Measurements from ENCODE around the gene CCDC61. TPM values are rescaled to one million over a fixed set of nuclear protein-coding genes. Genes with fewer than 3 reads are reported as not detected.

The CCDC61 gene
- total RNA-seq, 1 experiment from 2014 or later, result 8.7 TPM

GRCh38 chr19:46036744-46037128, 41.5 kb downstream of the CCDC61 start:
- DNase-seq (ENCODE audit: low read depth), result no peak

- no peak for DNase-seq (ENCODE audit: low read depth)
These were observed 44.9 kb downstream of the CCDC61 start for GRCh38 chr19:46040125-46040524.

GRCh38 chr19:46040952-46041500, 45.8 kb downstream of the CCDC61 start, which contains the start of gene IGFL4:
IGFL4 (minus strand) TSS chr19:46041002; CDS start chr19:46040962, 40 bp downstream.
- no peak for DNase-seq (ENCODE audit: low read depth)

GRCh38 chr19:46042252-46042883, 47.1 kb downstream of the CCDC61 start:
- no peak for DNase-seq (ENCODE audit: low read depth)

GRCh38 chr19:46043519-46043918, 48.3 kb downstream of the CCDC61 start:
- DNase-seq (ENCODE audit: low read depth), result no peak

- DNase-seq (ENCODE audit: low read depth), result no peak
These were observed 54.3 kb downstream of the CCDC61 start for GRCh38 chr19:46049597-46049996.

- DNase-seq (ENCODE audit: low read depth), result no peak
These were observed 57.6 kb downstream of the CCDC61 start for GRCh38 chr19:46052896-46053295.

GRCh38 chr19:46056536-46056935, 61.3 kb downstream of the CCDC61 start:
- no peak for DNase-seq (ENCODE audit: low read depth)

GRCh38 chr19:46058778-46059177, 63.5 kb downstream of the CCDC61 start:
- DNase-seq (ENCODE audit: low read depth), result no peak

GRCh38 chr19:46060012-46060411, 64.7 kb downstream of the CCDC61 start:
- DNase-seq (ENCODE audit: low read depth), result no peak

GRCh38 chr19:46063201-46063600, 67.9 kb downstream of the CCDC61 start:
- DNase-seq (ENCODE audit: low read depth), result no peak

GRCh38 chr19:46065486-46066071, 70.3 kb downstream of the CCDC61 start:
- peak; percentile 30 for DNase-seq (ENCODE audit: low read depth)

- DNase-seq (ENCODE audit: low read depth), result no peak
These were observed 71.2 kb downstream of the CCDC61 start for GRCh38 chr19:46066471-46066870.

- DNase-seq (ENCODE audit: low read depth), result no peak
These were observed 72.4 kb downstream of the CCDC61 start for GRCh38 chr19:46067691-46068090.

Small RNA genes lying within 50 kb of the gene (small RNA-seq; reads per million reads assigned to genes)
- 13.4 reads per million, percentile 92 among the genes with 10 or more reads in this experiment for gene MIR769

Other genes starting within 250 kb of the CCDC61 start
- 7.7 and 10.2 TPM in 2 replicates for gene SIX5, start 226.2 kb upstream of the CCDC61 start, total RNA-seq (2014; rRNA removed; shearing (Covaris generic))
- 7.0 and 10.1 TPM in 2 replicates for gene DMPK, start 213.0 kb upstream of the CCDC61 start, total RNA-seq (2014; rRNA removed; shearing (Covaris generic))
- 35.9 and 44.3 TPM in 2 replicates for gene DMWD, start 202.6 kb upstream of the CCDC61 start, total RNA-seq (2014; rRNA removed; shearing (Covaris generic))
- gene RSPH6A, start 180.2 kb upstream of the CCDC61 start, total RNA-seq (2014; rRNA removed; shearing (Covaris generic)), result 0.13 TPM in 1 of 2 replicates, not detected in the other
- 73.4 and 89.3 TPM in 2 replicates for gene SYMPK, start 132.3 kb upstream of the CCDC61 start, total RNA-seq (2014; rRNA removed; shearing (Covaris generic))
- gene FOXA3, start 131.1 kb upstream of the CCDC61 start, total RNA-seq (2014; rRNA removed; shearing (Covaris generic)), result 2.2 and 2.8 TPM in 2 replicates
- gene IRF2BP1, start 109.3 kb upstream of the CCDC61 start, total RNA-seq (2014; rRNA removed; shearing (Covaris generic)), result 57.1 and 57.4 TPM in 2 replicates
- gene MYPOP, start 92.9 kb upstream of the CCDC61 start, total RNA-seq (2014; rRNA removed; shearing (Covaris generic)), result 2.2 and 4.4 TPM in 2 replicates
- not detected in 2 replicates for gene NANOS2, start 80.7 kb upstream of the CCDC61 start, total RNA-seq (2014; rRNA removed; shearing (Covaris generic))
- gene NOVA2, start 21.6 kb upstream of the CCDC61 start, total RNA-seq (2014; rRNA removed; shearing (Covaris generic)), result 0.47 and 0.59 TPM in 2 replicates
- gene PGLYRP1, start 27.6 kb downstream of the CCDC61 start, total RNA-seq (2014; rRNA removed; shearing (Covaris generic)), result not detected in 2 replicates
- gene IGFL4, start 45.5 kb downstream of the CCDC61 start, total RNA-seq (2014; rRNA removed; shearing (Covaris generic)), result not detected in 2 replicates
- 1.7 and 1.9 TPM in 2 replicates for gene IGFL3, start 129.2 kb downstream of the CCDC61 start, total RNA-seq (2014; rRNA removed; shearing (Covaris generic))
- not detected in 2 replicates for gene IGFL2, start 152.8 kb downstream of the CCDC61 start, total RNA-seq (2014; rRNA removed; shearing (Covaris generic))
- gene IGFL1, start 234.3 kb downstream of the CCDC61 start, total RNA-seq (2014; rRNA removed; shearing (Covaris generic)), result not detected in 2 replicates

All from HT1080 (cell line).